Erythroblast (primary cell): Measurements from ENCODE around the gene TNIP1.

Experiments
- GATA1 ChIP-seq: IDR thresholded peaks from 2 replicates; pipeline ENCODE4 v1.6.1; 2011; ENCODE audit warnings: low read depth, mild to moderate bottlenecking, control low read depth, low read length, moderate library complexity
- POLR2A ChIP-seq: IDR thresholded peaks from 2 replicates; pipeline ENCODE4 v1.6.1; 2011; ENCODE audit warnings: mild to moderate bottlenecking, low read length

DNA sequence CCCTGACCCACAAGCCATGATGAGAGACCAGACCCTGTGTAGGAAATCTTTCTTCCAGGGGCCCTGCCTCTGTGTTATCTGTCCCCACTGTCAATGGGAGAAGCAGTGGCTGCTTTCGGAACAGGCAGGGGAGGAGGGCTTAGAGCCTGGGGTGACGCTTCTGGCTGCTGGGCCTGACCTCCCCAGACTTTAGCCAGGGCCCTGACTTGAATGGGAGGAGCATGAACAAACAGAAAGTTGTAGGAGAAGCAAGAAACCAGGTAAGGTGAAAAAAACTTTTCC is 72.7 kb downstream of the TNIP1 start:
- TF ChIP-seq POLR2A (no peak), GATA1 (no peak)
